H1 (cell line): ENCODE measurements around the gene FKBP1A. TPM values are rescaled to one million over a fixed set of nuclear protein-coding genes. Genes with fewer than 3 reads are reported as not detected.

Source experiments
- CTCF ChIA-PET: fragments of 300-600 bp; sonication (Branson Sonifier 250); formaldehyde crosslinking; loops from one replicate; lab custom pipeline; 2021; ENCODE audit not compliant: partially characterized antibody; lab: Charles Lee
- POLR2A ChIA-PET: fragments of 300-600 bp; sonication (Branson Sonifier 250); formaldehyde crosslinking; loops from one replicate; lab custom pipeline; 2021; ENCODE audit warnings: inconsistent platforms; ENCODE audit not compliant: partially characterized antibody; lab: Charles Lee
- DNase-seq, 2 experiments: peaks; one replicate each; pipeline versions ENCODE4 v3.0.0 to v3.0.0-alpha.2; 2010 to 2022; ENCODE audit warnings: low spot score in 2 of 2, low read depth in 1 of 2, mixed read lengths in 1 of 2
- FAIRE-seq: peaks from 2 replicates; lab custom pipeline; 2011; peaks lifted over from hg19 to GRCh38; lab: Jason Lieb, UNC
- H2AFZ ChIP-seq: 2 replicates; pipeline ENCODE4 v1.8.1; 2012; ENCODE audit warnings: low read length, inconsistent platforms
- H2AK5ac ChIP-seq: 2 replicates; pipeline ENCODE4 v1.6.1; 2013; ENCODE audit warnings: low read depth, low read length
- H2BK120ac ChIP-seq: replicated peaks from 2 replicates; pipeline ENCODE3; 2013; ENCODE audit warnings: low read depth, low read length, inconsistent platforms
- H2BK12ac ChIP-seq: 2 replicates; pipeline ENCODE4 v1.6.1; 2013; ENCODE audit warnings: low read depth, low read length
- H2BK15ac ChIP-seq: 2 replicates; pipeline ENCODE4 v1.6.1; 2013; ENCODE audit warnings: low read length
- H2BK20ac ChIP-seq: 2 replicates; pipeline ENCODE4 v1.6.1; 2013; ENCODE audit warnings: low read length
- H2BK5ac ChIP-seq: 2 replicates; pipeline ENCODE4 v1.6.1; 2013; ENCODE audit warnings: low read depth, low read length
- H3K14ac ChIP-seq: 2 replicates; pipeline ENCODE4 v1.6.1; 2013; ENCODE audit warnings: inconsistent platforms; ENCODE audit not compliant: insufficient read length
- H3K18ac ChIP-seq: 2 replicates; pipeline ENCODE4 v1.6.1; 2013; ENCODE audit warnings: low read length; ENCODE audit errors: extremely low read depth
- H3K23ac ChIP-seq: 2 replicates; pipeline ENCODE4 v1.6.1; 2013; ENCODE audit warnings: inconsistent platforms; ENCODE audit not compliant: insufficient read length
- H3K23me2 ChIP-seq: 2 replicates; pipeline ENCODE4 v1.6.1; 2013; ENCODE audit warnings: low read depth, low read length
- H3K27ac ChIP-seq: 2 replicates; pipeline ENCODE4 v1.6.1; 2011; ENCODE audit warnings: low read depth, low read length, inconsistent platforms
- H3K27me3 ChIP-seq, 4 experiments: replicated peaks in 1 of 4; 1 replicate in 1 of 4; 2 replicates in 3 of 4; pipeline versions ENCODE4 v1.6.1 to v1.8.1; 2011 to 2013; ENCODE audit warnings: low read length in 3 of 4, mild to moderate bottlenecking in 3 of 4, inconsistent platforms in 2 of 4, mixed read lengths in 2 of 4, moderate library complexity in 1 of 4; ENCODE audit not compliant: control insufficient read depth in 3 of 4, insufficient read depth in 3 of 4; ENCODE audit errors: extremely low read depth in 1 of 4
- H3K36me3 ChIP-seq, 4 experiments: 2 replicates each; pipeline versions ENCODE4 v1.6.1 to v1.8.1; 2011 to 2013; ENCODE audit warnings: mild to moderate bottlenecking in 4 of 4, low read length in 3 of 4, moderate library complexity in 2 of 4, control low read depth in 1 of 4, inconsistent platforms in 1 of 4; ENCODE audit not compliant: insufficient read depth in 4 of 4, control insufficient read depth in 2 of 4
- H3K4ac ChIP-seq: replicated peaks from 2 replicates; pipeline ENCODE3; 2013; ENCODE audit warnings: low read length, low read depth, mixed read lengths, inconsistent platforms; ENCODE audit not compliant: insufficient read length
- H3K4me1 ChIP-seq, 4 experiments: replicated peaks in 1 of 4; 1 replicate in 1 of 4; 2 replicates in 3 of 4; pipeline versions ENCODE4 v1.6.1 to v1.8.1; 2011 to 2013; ENCODE audit warnings: low read length in 3 of 4, inconsistent platforms in 2 of 4, mixed read lengths in 1 of 4; ENCODE audit not compliant: insufficient read depth in 4 of 4, control insufficient read depth in 3 of 4
- H3K4me2 ChIP-seq, 2 experiments: 2 replicates each; pipeline versions ENCODE4 v1.6.1 to v1.8.1; 2011 to 2013; ENCODE audit warnings: low read depth in 2 of 2, low read length in 2 of 2, control low read depth in 1 of 2, inconsistent platforms in 1 of 2, mild to moderate bottlenecking in 1 of 2; ENCODE audit not compliant: insufficient read depth in 1 of 2
- H3K4me3 ChIP-seq, 4 experiments: fragments of 200-600, 300-600 bp in 1 of 4; sonication (generic), shearing (Covaris generic), sonication (Bioruptor Twin) in 1 of 4; 2 replicates each; pipeline versions ENCODE4 v1.5.1 to v1.8.1; 2011 to 2016; ENCODE audit warnings: low read length in 4 of 4, low read depth in 3 of 4, control low read depth in 2 of 4, inconsistent platforms in 2 of 4, mild to moderate bottlenecking in 2 of 4, mixed read lengths in 1 of 4, moderate library complexity in 1 of 4; ENCODE audit not compliant: insufficient read depth in 2 of 4; ENCODE audit errors: extremely low read depth in 1 of 4
- H3K56ac ChIP-seq: replicated peaks from 2 replicates; pipeline ENCODE3; 2013; ENCODE audit warnings: low read depth, mild to moderate bottlenecking, mixed read lengths, low read length, inconsistent platforms; ENCODE audit not compliant: insufficient read length
- H3K79me1 ChIP-seq: 2 replicates; pipeline ENCODE4 v1.6.1; 2013; ENCODE audit warnings: low read depth, low read length, control low read depth
- H3K79me2 ChIP-seq, 2 experiments: 2 replicates each; pipeline versions ENCODE4 v1.6.1 to v1.8.1; 2012 to 2013; ENCODE audit warnings: low read length in 2 of 2, mild to moderate bottlenecking in 2 of 2, inconsistent platforms in 1 of 2; ENCODE audit not compliant: insufficient read depth in 2 of 2, control insufficient read depth in 1 of 2
- H3K9ac ChIP-seq, 4 experiments: replicated peaks in 1 of 4; 1 replicate in 1 of 4; 2 replicates in 3 of 4; pipeline versions ENCODE4 v1.6.1 to v1.8.1; 2011 to 2013; ENCODE audit warnings: low read depth in 3 of 4, low read length in 3 of 4, control low read depth in 2 of 4, mild to moderate bottlenecking in 2 of 4, moderate library complexity in 2 of 4, inconsistent platforms in 1 of 4; ENCODE audit errors: extremely low read depth in 1 of 4
- H3K9me3 ChIP-seq, 2 experiments: 2 replicates each; pipeline versions ENCODE4 v1.6.1 to v1.8.1; 2012 to 2013; ENCODE audit warnings: mild to moderate bottlenecking in 2 of 2, moderate library complexity in 2 of 2, control low read depth in 1 of 2, inconsistent platforms in 1 of 2, low read depth in 1 of 2, low read length in 1 of 2, mixed read lengths in 1 of 2; ENCODE audit not compliant: insufficient read depth in 2 of 2
- H4K20me1 ChIP-seq, 2 experiments: replicated peaks in 1 of 2; 2 replicates each; pipeline versions ENCODE3 to v1.8.1; 2011 to 2013; ENCODE audit warnings: inconsistent platforms in 2 of 2, low read length in 2 of 2, mild to moderate bottlenecking in 1 of 2; ENCODE audit not compliant: insufficient read depth in 2 of 2, control insufficient read depth in 1 of 2
- H4K5ac ChIP-seq: 2 replicates; pipeline ENCODE4 v1.6.1; 2013; ENCODE audit warnings: low read length, low read depth, mixed read lengths, inconsistent platforms; ENCODE audit not compliant: insufficient read length
- H4K8ac ChIP-seq: 2 replicates; pipeline ENCODE4 v1.8.0; 2013; ENCODE audit warnings: mild to moderate bottlenecking, moderate library complexity, low read length, inconsistent platforms; ENCODE audit not compliant: insufficient read depth; ENCODE audit errors: extremely low read depth
- H4K91ac ChIP-seq: replicated peaks from 2 replicates; pipeline ENCODE3; 2013; ENCODE audit warnings: low read length, mixed read lengths, inconsistent platforms; ENCODE audit not compliant: insufficient read length
- NANOG ChIP-seq: IDR thresholded peaks from 2 replicates; pipeline ENCODE4 v1.6.1; 2011; ENCODE audit warnings: low read length, low read depth, mild to moderate bottlenecking, inconsistent platforms; ENCODE audit not compliant: insufficient read depth, poor library complexity, severe bottlenecking
- RFX5 ChIP-seq: IDR thresholded peaks from 2 replicates; pipeline ENCODE4 v1.6.1; 2011; ENCODE audit warnings: low read depth, low read length, improper control_type of control experiment, borderline replicate concordance
- SAP30 ChIP-seq: fragments of 300-600 bp; sonication (generic); IDR thresholded peaks from 2 replicates; pipeline ENCODE4 v1.7.1; 2012; ENCODE audit warnings: low read length, moderate library complexity, mild to moderate bottlenecking, inconsistent platforms; ENCODE audit not compliant: insufficient read depth, insufficient replicate concordance
- WGBS, 2 experiments: shearing (Covaris generic) in 1 of 2; methylation state at CpG; one replicate each; pipeline versions ENCODE4 v1.1.6 to v1.1.7; 2013 to 2015; ENCODE audit warnings: low lambda C conversion rate in 2 of 2, mixed read lengths in 2 of 2, inconsistent platforms in 1 of 2, low coverage in 1 of 2, missing lambda C conversion rate in 1 of 2; ENCODE audit not compliant: insufficient replicate concordance in 2 of 2, insufficient coverage in 1 of 2, insufficient read length in 1 of 2; ENCODE audit errors: extremely low coverage in 1 of 2, missing lambda C conversion rate in 1 of 2; 5-methylcytosine and 5-hydroxymethylcytosine counted together
- polyA plus RNA-seq, 7 experiments: library from polyadenylated mRNA; depleted of rRNA in 3 of 7; stranded (reverse) in 5 of 7; unstranded in 2 of 7; fragments of >200 nt in 5 of 7; fragments of 200-250 nt in 2 of 7; gene quantifications; 1 replicate in 5 of 7; 2 replicates in 1 of 7; 4 replicates in 1 of 7; pipeline versions ENCODE4 v1.2.1 to v1.2.3, GENCODE V29; 2011 to 2013; ENCODE audit warnings: missing spikeins in 2 of 7, mixed read lengths in 2 of 7
- total RNA-seq: library from RNA; stranded (reverse); fragmentation: NEBNext Ultra II Directional; extraction: Animal tissue kit (Norgen Biotek cat#: 25700); gene quantifications from 2 replicates; pipeline ENCODE4 v1.2.1, GENCODE V29; 2021

The FKBP1A gene
- total and polyA plus RNA-seq, 2 of the 8 experiments (the other 6 are each of a cell fraction or from before 2014, with no cell fraction given) = 250 to 685 TPM

- Histone ChIP-seq H3K9me3 (no peaks in the 10 kb centered on the region), H3K18ac (no peak overlapping the region), H4K5ac (no peak overlapping the region), H2BK12ac (no peak overlapping the region), H3K79me2 (peaks cover 12 to 37% of the 10 kb centered on the region in 2 experiments), H2BK5ac (no peak overlapping the region), H3K14ac (no peak overlapping the region), H3K27ac (no peak overlapping the region), H4K91ac (no peak overlapping the region), H3K36me3 (peaks cover 0 to 3% (median 1%) of the 10 kb centered on the region in 4 experiments; a peak in 1 of 8 replicates), H2BK120ac (no peak overlapping the region), H2AFZ (no peak overlapping the region), H3K56ac (no peak overlapping the region), H2BK15ac (no peak overlapping the region), H3K4ac (no peak overlapping the region), H3K4me2 (no peak overlapping the region), H3K27me3 (no peaks in the 10 kb centered on the region), H4K8ac (no peak overlapping the region), H2AK5ac (no peak overlapping the region), H3K79me1 (peaks cover 27% of the 10 kb centered on the region), H4K20me1 (peaks cover 4 to 39% of the 10 kb centered on the region in 2 experiments), H3K4me1 (peaks cover 0 to 5% (median 0%) of the 10 kb centered on the region in 4 experiments; a peak in 2 of 7 replicates), H3K23me2 (no peaks in the 10 kb centered on the region), H3K9ac (no peak overlapping the region), H3K23ac (no peak overlapping the region), H2BK20ac (no peak overlapping the region), H3K4me3 (no peak overlapping the region)
- 98% methylated on average over 6 of the region's 6 CpGs; no CpG with 5 or more reads in 1 of the 2 experiments for WGBS, 2 experiments
- TF ChIP-seq NANOG = no peak
- TF ChIP-seq RFX5 = no peak
- no peak for TF ChIP-seq SAP30
- CTCF ChIA-PET = interaction anchor here (1.0 to 2.3 kb wide), 3 partner anchors 11 to 92 kb away, joined by 3 to 13 read pairs (median 3); no protein-coding TSS in a partner anchor
- POLR2A ChIA-PET = interaction anchor here (0.9 to 2.1 kb wide), 4 partner anchors 10 to 156 kb away, joined by 3 to 7 read pairs (median 4); partner anchors contain the start of gene NSFL1C
- FAIRE-seq = no peak
- peak in 1 of 2 experiments; percentile 11 for DNase-seq
Measured at GRCh38 chr20:1331801-1332453, 60.9 kb downstream of the FKBP1A start.
